Kidney epithelial cell (primary cell): ENCODE data around the gene C1QTNF9. TPM values are rescaled to one million over a fixed set of nuclear protein-coding genes. Genes with fewer than 3 reads are reported as not detected.

ENCODE experiments used
- DNase-seq: peaks from one replicate; pipeline ENCODE4 v3.0.0-alpha.2; 2010; ENCODE audit warnings: low read depth
- H3K27me3 ChIP-seq: 2 replicates; pipeline ENCODE4 v1.6.0; 2011; ENCODE audit warnings: low read length; ENCODE audit not compliant: control insufficient read depth, insufficient read depth
- H3K36me3 ChIP-seq: 2 replicates; pipeline ENCODE4 v1.5.1; 2011; ENCODE audit warnings: low read length; ENCODE audit not compliant: control insufficient read depth, insufficient read depth
- H3K4me3 ChIP-seq: 2 replicates; pipeline ENCODE4 v1.5.1; 2011; ENCODE audit warnings: low read depth, mild to moderate bottlenecking, control low read depth, low read length
- total RNA-seq: library from RNA; depleted of rRNA; stranded (reverse); fragments of >200 nt; gene quantifications from 2 replicates; pipeline ENCODE4 v1.2.3, GENCODE V29; 2015
- TF ChIP-seq, protein P1 (sequence below): IDR thresholded peaks from 2 replicates; pipeline ENCODE4 v1.5.1; 2011; ENCODE audit warnings: mild to moderate bottlenecking, moderate library complexity, low read length, control low read depth, inconsistent platforms; ENCODE audit not compliant: insufficient read depth, poor library complexity, severe bottlenecking

Gene C1QTNF9
- total RNA-seq, 1 donor from 2014 or later: not detected

DNA sequence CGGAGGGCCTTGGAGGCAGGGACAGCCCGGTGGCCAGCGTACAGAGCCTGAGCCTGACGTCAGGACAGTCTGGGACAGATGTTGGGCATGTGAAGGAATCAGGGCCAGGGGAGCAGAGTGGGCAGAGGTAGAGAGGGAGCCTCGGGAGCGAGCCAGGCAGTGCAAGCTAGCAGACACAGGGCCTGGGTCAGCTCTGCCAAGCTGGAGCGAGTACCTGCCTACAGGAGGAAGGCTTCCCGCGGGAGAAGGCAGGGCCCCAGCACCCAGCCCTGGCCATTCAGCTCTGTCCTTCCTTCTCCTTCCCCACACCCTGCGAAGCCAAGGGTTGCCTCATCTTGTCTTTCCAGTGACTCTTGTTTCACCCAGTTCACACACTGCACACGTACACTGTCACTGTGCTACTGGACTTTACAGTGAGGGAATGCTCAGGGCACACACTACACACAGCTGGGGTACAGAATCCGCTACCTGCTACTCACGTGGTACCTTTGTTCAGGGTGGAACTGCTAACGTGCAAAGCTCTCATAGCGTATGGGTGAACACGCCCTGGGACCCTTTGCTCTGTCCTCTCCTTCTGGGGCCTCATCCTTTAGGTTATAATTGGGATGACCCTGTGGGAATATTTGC lies 9.8 kb upstream of the C1QTNF9 start:
- Histone ChIP-seq H3K36me3 (peaks cover 3% of the 10 kb centered on the region), H3K27me3 (no peaks in the 10 kb centered on the region), H3K4me3 (no peak overlapping the region)
- TF ChIP-seq, protein P1, sequence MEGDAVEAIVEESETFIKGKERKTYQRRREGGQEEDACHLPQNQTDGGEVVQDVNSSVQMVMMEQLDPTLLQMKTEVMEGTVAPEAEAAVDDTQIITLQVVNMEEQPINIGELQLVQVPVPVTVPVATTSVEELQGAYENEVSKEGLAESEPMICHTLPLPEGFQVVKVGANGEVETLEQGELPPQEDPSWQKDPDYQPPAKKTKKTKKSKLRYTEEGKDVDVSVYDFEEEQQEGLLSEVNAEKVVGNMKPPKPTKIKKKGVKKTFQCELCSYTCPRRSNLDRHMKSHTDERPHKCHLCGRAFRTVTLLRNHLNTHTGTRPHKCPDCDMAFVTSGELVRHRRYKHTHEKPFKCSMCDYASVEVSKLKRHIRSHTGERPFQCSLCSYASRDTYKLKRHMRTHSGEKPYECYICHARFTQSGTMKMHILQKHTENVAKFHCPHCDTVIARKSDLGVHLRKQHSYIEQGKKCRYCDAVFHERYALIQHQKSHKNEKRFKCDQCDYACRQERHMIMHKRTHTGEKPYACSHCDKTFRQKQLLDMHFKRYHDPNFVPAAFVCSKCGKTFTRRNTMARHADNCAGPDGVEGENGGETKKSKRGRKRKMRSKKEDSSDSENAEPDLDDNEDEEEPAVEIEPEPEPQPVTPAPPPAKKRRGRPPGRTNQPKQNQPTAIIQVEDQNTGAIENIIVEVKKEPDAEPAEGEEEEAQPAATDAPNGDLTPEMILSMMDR: no peak
- no peak for DNase-seq

DNA sequence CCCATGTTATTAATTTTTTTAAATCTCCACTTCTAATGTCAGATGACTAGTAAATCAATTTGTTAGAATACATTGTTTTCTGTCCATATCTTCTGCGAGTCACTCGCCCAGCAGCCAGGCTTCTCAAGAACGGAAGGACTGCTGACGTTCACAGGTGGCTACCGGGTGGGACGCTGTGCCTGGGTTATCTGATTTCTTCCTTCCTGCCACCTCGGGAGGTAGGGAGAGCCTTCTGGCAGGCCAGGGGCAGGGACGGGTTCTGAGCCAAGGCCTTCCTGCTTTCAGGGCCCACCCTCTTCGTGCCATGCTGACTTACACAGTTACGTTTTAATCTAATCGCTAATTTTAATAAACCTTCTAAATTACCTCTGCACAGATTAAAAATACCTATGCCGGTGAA lies 7.9 kb upstream of the C1QTNF9 start:
- TF ChIP-seq, protein P1: no peak
- Histone ChIP-seq H3K36me3 (peaks cover 3% of the 10 kb centered on the region), H3K27me3 (no peaks in the 10 kb centered on the region), H3K4me3 (no peak overlapping the region)
- DNase-seq: no peak

DNA sequence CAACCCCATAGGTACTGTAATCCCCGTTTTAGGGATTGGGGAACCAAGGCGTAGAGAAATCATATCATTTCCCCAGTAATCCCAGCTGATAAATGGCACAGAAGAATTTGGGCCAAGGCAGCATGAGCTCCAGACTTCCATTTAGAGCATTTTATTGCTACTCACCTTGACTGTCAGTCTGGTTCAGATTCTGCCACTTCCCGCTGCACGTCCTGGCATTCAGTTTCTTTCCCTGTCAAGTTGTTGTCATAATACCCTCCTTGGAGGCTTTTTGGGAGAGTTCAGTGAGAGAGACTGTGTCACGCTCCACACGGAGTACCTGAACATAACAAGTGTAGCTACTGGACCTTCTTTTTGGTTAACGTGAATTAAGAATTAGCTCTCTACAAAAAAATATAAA lies 7.5 kb upstream of the C1QTNF9 start:
- peaks cover 3% of the 10 kb centered on the region for H3K36me3 ChIP-seq

DNA sequence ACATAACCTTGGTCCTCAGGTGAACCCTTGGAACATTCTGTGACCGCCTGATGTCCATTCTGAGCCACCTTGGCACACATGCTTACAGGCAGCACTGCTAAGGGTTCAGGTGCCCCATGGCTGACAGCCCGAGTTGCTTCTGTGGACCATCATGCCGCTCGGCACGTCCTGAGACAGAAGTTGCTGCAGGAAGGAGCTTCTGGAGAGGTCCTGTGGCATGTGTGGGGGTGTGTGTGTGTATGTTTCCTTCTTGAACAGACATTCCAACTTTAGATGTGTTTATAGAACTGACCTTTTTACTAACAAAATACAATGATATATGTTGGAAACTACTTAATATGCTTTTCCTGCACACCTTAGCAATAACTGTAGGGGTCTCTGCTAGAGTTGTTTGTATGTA lies 4.8 kb upstream of the C1QTNF9 start:
- no peaks in the 10 kb centered on the region for H3K27me3 ChIP-seq
- H3K4me3 ChIP-seq: no peak overlapping the region
- peaks cover 1% of the 10 kb centered on the region for H3K36me3 ChIP-seq
- DNase-seq: no peak
- TF ChIP-seq, protein P1: no peak

More for the DNA sequence above, 7.5 kb upstream of the C1QTNF9 start:
- H3K4me3 ChIP-seq: no peak overlapping the region
- H3K27me3 ChIP-seq: no peaks in the 10 kb centered on the region
- no peak for DNase-seq
- TF ChIP-seq, protein P1: no peak

DNA sequence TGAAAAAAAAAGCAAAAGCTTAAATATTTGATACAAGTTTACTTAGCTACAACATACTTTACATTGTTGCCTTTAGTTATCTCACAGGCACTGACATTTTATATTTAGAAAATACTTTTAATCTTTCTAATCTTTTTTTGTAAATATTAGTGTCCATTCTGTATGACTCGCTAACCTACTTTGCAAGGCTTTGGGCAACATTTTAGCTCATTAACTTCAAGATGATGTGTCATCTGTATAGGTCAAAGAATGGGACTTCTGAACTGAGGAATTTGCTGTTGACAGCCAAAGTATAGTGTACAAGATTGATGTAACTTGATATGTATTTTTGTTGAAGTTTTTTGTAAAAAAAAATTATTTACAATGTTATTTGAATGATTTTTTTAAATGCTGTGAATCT lies 2.7 kb upstream of the C1QTNF9 start:
- Histone ChIP-seq H3K4me3 (no peak overlapping the region), H3K36me3 (no peaks in the 10 kb centered on the region), H3K27me3 (no peaks in the 10 kb centered on the region)
- DNase-seq: peak; percentile 19
- TF ChIP-seq, protein P1: no peak

DNA sequence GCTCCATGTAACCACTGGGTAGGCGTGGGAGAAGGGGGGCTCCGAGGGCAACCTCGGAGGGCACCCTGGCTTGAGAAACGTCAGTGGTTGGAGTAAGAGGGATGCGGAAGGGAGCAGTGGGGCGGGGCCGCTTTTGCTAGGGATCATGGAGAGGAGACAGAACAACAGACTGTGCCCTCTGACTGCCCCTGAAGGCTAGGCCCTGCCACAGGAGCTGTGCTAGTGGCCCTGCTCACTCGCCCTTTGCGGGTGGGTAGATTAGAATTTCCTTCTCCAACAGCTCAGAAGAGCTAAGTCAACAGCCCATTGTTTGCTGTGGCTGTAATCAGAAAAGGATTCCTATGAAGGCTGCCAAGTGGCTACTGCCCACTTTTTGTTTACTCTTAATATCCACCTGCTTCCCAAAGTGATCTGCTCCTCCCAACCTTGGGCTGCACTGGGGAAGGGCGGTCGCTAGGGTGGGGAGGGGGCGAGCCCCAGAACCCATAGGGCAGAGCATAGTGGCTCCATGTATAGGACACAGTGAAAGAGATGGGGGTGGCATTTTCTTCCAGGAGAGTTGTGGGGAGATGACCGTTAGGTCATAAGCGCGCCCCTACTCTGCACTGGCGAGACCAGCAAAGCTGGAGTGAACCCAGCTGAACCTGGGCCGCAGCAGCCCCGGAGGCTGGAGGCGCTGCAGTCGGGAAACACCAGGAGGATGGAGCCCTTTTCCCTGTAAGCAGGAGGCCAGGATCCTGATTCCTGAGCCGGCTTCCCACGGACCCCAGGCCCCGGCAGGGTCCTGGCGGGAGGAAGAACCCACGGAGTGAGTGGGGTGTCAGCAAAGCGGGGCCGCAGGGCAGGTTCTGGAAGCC lies 1.9 kb upstream of the C1QTNF9 start:
- H3K4me3 ChIP-seq: no peak overlapping the region
- TF ChIP-seq, protein P1: no peak
- no peak for DNase-seq
- no peaks in the 10 kb centered on the region for H3K27me3 ChIP-seq
- no peaks in the 10 kb centered on the region for H3K36me3 ChIP-seq
